DMS 273 (cell line): Measurements from ENCODE around the gene TGM3.
A peak's percentile ranks its signal among the peaks of the same experiment; 100 is the strongest.

Experiments used
- DNase-seq: peaks from one replicate; lab custom pipeline; 2025; ENCODE audit not compliant: unreplicated experiment; lab: John Stamatoyannopoulos, UW

TGM3 gene

GRCh38 chr20:2305029-2305428, 9.2 kb downstream of the TGM3 start:
- DNase-seq: no peak

GRCh38 chr20:2305479-2305878, 9.7 kb downstream of the TGM3 start:
- DNase-seq: no peak

- DNase-seq: no peak
Measured at GRCh38 chr20:2305946-2306345, 10.1 kb downstream of the TGM3 start.

DNA sequence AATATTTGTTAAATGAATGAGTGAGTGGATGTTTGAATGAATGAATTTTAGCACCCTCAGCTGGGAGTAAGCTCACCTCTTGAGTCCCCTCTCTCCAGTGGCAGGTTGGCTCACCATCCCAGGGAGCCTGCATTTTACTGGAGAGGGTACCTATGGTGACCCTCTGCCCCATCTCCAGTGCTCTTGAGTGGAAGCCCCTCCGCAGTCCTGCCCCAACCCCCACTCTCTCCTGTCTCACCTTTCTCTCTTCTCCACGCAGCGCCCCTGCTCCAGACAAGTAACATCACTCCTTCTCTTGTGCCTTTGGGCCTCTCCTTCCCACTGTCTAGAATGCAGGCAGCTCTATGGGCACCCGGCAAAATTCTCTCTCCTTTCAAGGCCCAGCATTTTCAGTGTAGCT, 11.3 kb downstream of the TGM3 start:
- DNase-seq: no peak

DNA sequence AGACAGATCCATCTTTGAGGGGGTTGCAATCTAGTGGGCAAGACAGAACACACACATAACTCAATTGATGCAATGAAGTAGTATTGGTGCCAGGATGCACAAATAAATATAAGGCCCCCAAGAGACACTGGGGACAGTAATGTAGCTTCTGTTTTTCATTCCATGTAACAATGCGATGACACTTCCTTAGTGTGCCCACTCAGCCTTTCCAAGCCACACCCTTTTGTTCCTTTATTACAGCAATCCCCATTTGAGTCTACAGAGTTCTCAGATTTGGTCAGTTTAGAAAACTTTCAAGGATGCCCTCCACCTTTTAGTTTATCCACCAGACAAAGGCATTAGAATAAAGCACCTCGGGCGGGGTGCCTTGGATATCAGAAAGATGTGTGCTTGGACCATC, 15.5 kb downstream of the TGM3 start:
- no peak for DNase-seq

DNA sequence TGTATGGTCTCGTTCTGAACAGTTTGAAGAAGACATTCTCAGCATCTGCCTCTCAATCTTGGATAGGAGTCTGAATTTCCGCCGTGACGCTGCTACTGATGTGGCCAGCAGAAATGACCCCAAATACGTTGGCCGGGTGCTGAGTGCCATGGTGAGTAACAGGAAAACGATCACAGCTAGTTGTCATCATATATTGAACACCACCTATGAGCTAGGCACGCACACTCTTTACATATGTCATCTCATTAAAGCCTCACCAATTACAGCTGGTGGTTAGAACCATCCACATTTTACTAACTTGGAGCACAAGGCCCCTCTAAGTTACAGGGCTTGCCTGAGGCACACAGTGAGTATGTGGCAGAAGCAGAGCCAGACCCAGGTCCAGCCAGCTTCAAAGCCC, 17.1 kb downstream of the TGM3 start:
- no peak for DNase-seq

- no peak for DNase-seq
Measured at GRCh38 chr20:2313316-2313715, 17.5 kb downstream of the TGM3 start.

DNA sequence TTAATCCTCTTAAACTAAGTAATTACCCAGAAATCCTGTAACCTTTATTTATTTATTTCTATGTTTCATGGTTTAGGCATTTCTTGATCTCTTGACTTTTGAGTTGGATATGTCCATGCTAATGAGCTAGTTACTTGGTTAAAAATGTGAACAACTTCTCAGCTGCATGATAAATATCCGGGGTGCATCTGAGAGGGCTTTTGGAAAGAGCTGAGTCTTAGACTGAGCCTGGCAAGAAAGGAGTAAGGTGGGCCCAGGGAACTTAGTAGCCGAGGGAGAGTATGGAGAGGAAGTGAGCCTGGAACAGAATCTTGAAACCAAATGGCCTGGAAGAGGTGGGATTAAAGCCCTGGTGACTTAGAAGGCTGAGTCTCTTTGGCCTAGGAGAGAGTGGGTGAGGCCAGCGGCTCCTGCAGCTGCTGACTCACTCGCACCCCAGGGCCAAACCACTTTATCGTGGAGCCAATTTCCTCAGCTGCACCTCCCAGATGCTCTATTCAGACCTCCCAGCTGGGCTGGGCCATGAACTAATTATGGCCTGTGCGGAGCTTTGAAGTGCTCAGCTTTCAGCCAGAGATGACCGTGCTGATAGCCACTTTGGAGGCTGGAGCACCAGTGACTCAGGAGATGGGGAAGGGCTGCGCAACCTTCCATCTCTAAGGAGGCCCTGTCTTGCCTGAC, 19.1 kb downstream of the TGM3 start:
- DNase-seq: peak; percentile 58

DNA sequence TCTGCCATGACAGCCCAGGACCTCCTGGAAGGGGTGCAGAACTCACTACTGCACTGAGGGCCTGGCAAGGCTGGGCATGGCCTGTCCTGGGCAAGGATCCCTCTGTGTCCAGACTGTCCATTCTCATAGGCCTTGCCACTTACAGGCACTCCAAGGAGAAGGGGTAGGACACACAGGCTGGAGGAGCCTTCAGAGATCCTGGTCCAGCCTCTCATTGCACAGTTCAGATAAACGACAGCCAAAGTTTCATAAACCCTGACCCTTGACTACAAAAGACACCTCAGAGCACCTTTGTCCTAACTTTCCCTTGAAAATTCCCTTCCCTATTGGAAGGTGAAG, 19.6 kb downstream of the TGM3 start:
- no peak for DNase-seq

- DNase-seq: no peak
Measured at GRCh38 chr20:2316847-2317495, 21.2 kb downstream of the TGM3 start.

- no peak for DNase-seq
Measured at GRCh38 chr20:2320813-2321658, 25.2 kb downstream of the TGM3 start.

GRCh38 chr20:2323051-2323450, 27.2 kb downstream of the TGM3 start:
- no peak for DNase-seq

DNA sequence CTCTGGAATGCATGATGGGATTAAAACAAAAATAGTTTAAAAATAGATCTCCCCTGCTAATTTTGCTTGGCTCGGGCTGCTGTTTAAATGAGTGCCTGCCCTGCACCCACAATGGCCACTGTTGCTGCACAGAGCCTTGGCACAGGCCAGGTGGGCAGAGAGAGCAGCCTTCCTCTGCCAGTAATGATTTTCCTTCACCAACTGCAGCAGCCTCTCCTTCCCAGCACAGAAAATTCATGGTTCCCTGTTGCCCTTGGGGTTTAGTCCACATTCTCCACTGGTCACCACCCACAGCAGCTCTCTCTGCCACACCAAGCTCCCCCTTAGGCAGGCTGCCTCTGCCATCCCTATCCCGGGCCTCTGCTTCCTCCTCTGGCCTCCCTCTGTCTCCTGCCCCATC, 30.2 kb downstream of the TGM3 start:
- DNase-seq: no peak

GRCh38 chr20:2327620-2328555, 32.1 kb downstream of the TGM3 start:
- no peak for DNase-seq

- DNase-seq: no peak
Measured at GRCh38 chr20:2329286-2329685, 33.5 kb downstream of the TGM3 start.

GRCh38 chr20:2330090-2330695, 34.4 kb downstream of the TGM3 start:
- DNase-seq: no peak

- DNase-seq: no peak
Measured at GRCh38 chr20:2331106-2331505, 35.3 kb downstream of the TGM3 start.

GRCh38 chr20:2331901-2332565, 36.2 kb downstream of the TGM3 start:
- no peak for DNase-seq

- DNase-seq: no peak
Measured at GRCh38 chr20:2332711-2333110, 36.9 kb downstream of the TGM3 start.

DNA sequence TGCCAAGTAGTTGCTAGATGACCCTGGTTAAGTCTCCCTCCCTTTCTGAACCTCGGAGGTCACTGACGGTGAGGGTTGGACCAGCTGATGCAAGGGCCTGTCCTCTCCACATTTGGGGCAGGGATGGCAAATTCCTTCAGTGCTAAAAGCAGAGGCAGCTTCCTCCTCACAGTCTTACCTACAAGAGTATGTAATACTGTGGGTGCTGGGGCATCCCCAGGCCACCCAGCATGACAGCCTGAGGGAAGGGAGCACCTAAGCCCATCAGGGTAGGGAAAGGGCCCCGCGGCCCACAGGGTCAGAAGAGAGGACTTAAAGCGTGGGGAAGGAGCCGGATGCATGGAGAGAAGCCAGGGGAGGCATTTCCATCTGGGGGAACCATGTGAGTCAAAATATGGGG, 38.0 kb downstream of the TGM3 start:
- no peak for DNase-seq
